NCI-H2227 (cell line): ENCODE results near the gene RELL2.

Source experiments
- DNase-seq: peaks from one replicate; lab custom pipeline; 2025; ENCODE audit not compliant: unreplicated experiment; lab: John Stamatoyannopoulos, UW

The RELL2 gene

DNA sequence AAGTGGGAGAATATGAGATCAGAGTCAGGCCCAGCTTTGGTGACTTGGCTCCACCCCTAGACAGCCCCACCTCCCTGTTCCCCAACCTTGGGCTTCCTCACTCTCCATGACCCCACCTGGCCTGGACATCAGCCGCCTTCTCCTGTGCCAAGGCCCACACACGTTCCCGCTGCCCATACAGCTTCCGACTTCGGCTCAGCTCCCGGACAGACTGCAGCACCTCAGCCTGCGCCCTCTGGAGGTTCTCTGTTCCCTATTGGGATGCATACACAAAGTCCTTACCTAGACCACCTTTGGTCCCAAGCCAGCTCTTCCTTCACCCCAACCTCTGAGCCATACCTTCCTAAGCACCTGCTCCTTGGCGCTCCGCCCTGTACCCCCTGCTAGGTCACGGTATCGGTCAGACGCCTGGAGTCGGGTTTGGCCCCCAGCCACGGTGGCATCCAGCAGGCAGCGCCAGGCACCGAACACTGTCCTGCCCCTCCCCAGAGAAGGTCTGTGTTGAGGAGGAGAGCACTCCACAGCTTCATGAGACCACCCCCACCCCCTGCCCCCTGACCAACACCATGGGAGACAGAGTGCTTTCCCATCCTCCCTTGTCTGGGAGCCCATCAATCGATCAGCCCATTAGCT lies 12.4 kb downstream of the RELL2 start:
- DNase-seq, result peak; percentile 2

DNA sequence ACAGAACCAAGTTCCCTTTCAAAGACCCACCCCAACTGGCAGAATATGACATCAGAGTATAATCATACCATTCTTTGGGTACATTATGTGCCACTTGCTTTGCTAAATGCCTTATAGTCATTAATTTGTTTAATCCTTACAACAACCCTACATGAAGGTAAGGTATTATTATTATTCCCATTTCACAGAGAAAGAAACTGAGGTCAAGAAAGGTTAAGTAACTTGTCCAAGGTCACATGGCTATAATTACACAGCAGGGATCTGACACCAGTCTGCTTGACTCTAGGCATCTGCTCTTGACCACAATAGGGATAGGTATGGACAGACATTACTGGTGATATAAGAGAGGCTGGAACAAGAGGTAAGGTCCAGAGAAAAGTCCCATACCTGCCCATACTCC lies 13.2 kb downstream of the RELL2 start:
- DNase-seq, result no peak

DNA sequence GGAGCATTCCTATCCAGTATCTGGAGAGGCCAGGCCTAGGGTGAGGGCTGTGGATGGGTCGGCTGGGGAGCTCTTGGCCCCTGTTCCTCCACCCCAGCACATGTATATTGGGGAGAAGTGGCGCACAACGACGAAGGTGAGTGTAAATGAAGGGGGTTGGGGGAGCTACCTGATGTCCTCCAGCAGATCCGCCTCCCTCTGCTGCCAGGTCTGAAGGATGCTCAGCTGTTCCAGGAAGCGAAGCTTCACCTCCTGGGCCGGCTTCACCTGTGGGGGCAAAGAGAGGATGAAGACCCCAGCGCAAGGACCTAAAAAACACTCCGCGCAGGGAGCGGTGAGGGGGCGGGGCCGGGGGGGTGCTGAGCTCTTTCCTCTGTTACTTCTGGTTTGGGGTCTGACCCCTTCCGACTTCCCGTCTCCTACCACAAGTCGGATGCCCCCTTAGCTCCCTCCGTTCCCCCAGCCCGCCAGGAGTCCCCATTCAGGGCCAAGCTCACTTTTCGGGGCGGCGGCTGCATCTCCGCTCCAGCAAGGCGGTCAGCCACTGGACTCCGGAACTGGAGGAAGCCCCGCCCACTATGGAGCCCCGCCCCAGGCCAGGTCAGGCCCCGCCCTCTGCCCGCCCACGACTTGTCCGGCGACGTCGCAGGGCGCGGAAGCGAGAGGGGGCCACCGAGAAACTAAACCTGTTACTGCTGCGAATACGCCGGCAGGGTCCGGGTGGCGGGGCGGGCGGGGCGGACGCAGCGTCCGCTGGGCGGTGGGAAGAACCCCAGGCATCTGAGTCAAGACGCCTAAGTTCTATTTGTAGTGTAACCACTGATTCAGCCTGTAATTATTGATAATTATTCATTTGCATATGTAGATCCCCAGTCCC lies 14.3 kb downstream of the RELL2 start, which contains the start of gene FCHSD1:
Gene FCHSD1, minus strand, starts transcription at position 568 of the 877 bp plus-strand sequence. Its CDS starts 50 bp downstream, at position 518.
- peak; percentile 78 for DNase-seq

DNA sequence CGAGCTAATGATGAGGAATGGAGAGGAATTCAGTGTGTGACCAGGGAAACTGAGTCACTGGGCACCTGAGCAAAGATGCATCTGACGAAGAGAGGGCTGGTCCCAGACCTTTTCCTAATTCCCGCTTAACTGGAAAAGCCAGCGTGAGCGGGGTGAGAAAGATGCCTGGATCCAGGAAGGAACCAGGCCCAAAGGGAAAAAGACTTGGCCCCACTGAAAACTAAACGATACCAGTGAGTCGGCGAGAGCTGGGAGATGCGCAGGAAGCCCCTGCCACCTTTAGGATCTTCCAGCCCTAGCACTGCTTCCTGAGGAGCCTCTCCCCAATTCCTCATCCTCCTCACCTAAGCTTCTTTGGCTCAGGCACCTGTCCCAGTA lies 14.9 kb downstream of the RELL2 start:
- DNase-seq, result no peak

DNA sequence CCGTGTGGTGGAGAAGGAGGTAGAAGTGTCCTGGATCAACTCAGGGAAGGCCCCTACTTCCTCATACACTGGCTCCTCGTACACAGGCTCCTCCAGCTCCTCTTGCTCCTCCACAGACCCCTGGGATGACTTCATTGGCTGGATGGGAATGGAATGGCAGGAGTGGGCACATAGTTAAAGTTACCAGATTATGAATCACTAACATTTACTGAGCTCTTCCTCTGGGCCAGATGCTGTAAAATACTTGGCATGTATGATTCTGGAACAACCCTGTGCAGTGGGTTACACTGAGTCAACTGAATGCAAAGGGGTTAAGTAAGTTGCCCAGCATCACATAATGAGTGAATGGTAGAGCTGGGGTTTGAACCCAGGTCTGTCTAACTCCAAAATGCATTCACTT lies 17.5 kb downstream of the RELL2 start:
- DNase-seq, result no peak

DNA sequence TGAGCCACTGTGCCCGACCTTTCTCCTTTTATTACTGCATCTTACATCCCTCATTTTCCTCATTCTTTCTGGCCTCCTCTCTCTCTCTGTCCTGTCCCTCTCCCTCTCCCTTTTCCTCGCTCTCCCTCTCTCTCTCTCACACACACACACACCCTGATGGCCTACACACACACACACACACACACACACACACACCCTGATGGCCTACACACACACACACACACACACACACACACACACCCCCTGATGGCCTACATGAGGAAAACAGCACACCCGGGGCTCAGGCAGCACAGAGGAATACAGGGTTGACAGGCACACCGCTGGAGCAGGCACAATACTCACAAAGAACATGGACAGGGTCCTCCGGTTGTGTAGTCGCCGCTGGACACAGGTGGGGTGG lies 18.2 kb downstream of the RELL2 start:
- DNase-seq, result no peak

DNA sequence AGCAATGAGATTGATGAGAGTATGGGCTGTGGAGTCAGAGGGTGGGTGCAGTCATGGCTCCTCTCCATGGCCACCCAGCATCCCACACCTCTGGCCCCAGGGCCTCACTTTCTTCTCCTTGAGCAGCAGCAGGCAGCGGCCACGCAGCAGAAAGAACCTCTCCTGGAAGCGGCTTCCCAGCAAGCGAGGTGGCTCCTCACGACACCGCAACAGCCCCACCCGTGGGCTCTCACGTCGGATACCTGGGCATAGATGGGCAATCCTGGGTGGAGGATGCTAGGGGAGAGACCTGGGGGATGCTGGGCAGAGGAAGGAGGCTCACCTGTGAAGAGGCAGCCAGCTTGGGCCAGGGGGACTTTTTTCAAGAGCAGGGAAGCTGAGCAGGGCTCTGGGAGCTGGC lies 19.6 kb downstream of the RELL2 start:
- DNase-seq, result no peak

DNA sequence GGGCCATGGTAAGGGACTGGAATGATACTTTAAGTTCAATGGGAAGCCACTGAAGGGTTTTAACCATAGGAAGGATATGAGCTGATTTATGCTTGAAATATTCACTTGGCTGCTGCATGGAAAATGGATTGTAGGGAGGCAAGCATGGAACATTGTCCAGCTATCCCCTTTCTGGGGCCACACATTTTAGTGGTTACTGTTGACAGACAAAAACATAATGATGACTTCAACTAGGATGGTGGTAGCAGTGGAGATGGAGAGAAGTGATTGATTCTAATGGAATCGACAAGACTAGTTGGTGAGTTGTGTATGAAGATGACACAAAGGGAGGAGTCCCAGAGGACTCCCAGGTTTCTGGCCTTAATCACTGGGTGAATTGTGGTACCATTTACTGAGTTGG lies 20.6 kb downstream of the RELL2 start:
- no peak for DNase-seq

DNA sequence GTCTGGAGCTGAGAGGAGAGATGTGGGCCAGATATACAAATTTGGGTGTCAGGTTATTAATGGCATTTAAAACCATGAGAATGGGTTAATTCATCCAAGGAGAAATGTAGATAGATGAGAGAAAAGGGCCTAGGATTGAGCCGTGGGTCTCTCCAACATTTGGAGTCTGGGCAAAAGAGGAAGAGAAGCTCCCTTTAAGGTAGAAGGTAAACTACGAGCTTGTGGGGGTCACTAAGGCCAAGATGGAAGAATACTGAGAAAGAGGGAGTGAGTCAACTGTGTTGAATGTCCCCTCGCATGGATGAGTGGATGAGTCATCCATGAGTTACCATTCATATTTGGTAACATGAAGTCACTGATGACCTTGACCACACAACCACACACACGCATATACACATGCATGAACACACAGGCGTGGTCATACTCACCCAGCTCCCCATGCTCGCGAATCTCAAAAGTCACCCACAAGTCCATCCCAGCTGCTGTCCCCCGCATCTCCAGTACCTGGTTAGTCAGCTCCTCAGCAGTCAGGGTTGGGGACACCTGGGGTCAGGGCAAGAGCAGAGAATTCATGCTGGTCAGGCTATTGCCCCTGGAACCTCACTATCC lies 21.2 kb downstream of the RELL2 start:
- DNase-seq, result no peak

DNA sequence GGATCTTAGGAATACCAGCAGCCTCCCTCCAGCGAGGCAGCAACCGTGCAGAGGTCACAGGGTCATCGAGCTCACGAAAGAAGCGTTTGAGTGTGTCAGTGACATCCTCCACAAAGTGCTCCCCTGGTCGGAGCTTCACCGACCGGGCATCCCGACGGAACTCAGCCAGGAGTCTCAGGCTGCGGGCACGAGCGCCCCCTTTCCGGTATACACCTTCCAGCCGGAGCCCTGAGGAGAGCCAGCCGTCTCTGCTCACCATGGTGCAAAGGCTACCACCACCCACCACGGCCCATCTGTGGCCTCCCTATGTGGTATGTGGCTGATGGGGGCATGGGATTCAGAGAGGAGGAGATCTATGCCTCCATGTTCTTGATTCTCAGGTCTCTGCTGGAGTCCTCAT lies 25.2 kb downstream of the RELL2 start:
- DNase-seq, result no peak

DNA sequence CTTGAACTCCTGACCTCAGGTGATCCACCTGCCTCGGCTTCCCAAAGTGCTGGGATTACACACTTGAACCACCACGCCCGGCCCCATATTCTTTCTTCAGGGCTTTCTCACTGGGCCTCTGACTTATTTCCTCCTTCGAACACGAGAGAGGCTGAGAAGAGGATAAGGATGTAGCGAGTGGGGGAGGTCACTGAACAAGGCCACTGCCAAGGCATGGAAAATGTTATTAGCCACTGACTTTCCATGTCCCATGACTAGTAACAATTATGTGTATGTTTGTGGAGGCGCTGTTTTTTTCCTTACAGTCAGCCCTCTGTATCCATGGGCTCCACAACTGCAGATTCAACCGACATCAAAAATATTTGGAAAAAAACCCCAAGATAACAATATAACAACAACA lies 26.7 kb downstream of the RELL2 start:
- no peak for DNase-seq

DNA sequence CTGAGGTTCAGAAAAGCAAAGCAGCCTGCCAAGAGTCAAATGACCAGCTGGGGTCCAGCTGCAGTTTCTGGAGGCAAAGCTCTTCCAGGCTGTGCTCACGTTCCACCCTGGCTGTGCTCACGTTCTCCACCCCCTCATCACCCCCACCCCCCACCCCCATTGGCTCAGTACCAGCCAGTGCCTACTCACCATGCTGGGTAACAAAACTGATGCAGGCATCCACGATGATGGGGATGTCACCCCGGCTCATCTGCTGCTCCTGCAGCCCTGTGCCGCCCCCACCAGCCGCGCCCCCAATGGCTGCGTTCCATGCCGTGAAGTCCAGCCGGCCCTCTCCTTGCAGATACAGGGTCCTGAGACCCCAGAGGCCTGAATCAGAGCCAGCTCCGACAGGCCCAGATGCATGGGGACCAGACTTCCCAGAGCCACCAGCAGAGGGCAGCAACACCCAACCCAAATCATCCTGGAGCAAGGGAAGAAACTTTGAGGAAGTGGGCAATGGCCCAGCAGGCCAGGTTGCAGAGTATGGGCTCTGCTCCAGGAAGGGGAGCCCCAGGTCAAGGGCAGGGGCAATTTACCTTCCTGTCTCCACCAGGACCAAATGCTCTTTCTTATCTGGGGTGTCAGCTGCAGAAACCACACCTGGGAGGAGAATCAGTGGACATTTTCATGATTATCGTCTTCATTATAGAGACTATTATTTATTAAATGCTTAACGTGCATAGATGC lies 28.1 kb downstream of the RELL2 start:
- peak; percentile 64 for DNase-seq

DNA sequence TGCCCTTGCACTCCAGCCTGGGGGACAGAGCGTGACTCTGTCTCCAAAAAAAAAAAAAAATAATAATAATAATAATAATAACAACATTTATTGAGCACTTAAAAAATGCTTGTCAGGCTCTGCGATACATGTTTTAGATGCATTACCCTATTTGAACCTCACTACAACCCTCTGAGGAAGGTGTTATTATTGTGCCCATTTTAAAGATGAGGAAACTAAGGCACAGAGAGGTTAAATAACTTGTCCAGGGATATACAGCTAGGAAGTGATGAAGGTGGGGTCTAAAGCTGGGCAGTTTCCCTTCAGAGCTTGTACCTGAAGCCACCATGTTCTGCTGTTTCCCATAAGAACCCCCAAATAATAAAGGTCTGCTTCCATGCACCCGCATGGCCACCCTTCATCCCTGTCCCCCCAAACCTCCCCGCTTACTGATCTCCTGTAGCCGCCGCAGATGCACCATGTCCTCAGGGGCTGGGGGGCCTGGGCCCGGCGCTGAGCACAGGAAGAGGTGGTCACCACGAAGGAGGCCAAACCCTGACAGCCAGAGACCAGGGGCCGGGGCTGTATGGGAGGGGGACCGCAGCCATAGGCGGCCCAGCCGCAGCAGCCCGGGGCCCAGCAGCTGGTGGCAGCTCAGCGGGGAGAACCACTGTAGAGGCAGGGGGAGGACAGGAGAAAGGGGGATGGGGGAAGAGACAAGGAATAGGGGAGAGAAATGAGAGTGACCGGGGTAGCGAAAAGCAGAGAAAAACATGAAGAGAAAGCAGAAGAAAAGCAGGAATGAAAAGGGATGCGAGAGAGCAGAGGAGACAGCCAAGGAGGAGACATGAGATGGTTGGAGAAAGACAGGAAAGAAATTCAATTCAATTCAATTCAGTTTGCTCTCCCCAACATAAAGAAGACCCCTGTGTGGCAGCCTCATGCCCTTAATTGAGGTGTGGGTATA lies 29.5 kb downstream of the RELL2 start:
- no peak for DNase-seq

DNA sequence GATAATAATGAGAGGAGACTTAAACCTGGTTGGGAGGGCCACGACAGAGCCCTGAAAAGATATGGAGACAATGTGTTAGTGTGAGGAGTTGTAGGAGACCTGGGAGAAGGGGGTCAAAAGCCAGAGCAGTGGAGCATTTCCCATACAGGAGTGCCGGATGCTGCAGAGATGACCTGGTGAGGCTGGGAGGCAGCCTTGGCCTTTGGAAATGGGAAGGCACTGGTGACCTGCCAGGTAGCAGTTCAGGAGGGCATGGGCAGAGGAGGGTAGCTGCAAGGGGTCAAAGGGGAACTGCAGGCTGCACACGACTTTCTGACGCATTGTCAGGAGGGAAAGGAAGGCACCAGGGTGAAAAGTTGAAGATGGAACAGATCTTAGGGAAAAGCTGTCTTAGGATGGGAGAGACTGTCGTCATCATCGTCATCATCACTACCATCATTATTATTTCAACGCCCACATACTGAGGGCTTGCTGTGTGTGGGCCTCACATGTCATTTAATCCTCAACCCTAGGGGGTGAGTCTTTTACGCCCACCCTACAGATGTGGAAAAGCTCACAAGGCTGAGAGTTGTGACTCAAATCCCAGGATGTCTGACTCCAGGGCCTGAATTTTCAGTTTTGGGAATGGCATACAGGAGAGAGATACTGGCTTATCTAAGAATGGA lies 31.9 kb downstream of the RELL2 start:
- DNase-seq, result no peak

DNA sequence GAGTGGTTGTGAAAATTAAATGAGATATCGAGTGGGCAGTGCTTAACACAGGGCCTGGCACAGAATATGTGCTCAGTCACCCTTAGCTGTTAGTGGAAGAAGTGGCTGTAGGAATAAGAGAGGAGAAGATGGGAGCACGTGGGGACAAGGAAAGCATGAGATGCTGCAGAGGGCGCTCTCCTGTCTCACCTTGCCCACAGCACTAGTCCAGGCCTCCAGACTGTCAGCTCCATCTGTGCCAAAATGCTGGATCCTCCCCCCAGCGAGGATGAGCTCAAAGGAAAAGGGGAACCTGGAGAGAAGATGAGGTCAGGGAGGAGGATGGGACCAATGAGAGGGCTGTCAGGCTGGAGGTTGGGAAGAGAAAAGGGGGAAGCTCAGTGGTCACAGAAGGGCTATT lies 32.7 kb downstream of the RELL2 start:
- no peak for DNase-seq

DNA sequence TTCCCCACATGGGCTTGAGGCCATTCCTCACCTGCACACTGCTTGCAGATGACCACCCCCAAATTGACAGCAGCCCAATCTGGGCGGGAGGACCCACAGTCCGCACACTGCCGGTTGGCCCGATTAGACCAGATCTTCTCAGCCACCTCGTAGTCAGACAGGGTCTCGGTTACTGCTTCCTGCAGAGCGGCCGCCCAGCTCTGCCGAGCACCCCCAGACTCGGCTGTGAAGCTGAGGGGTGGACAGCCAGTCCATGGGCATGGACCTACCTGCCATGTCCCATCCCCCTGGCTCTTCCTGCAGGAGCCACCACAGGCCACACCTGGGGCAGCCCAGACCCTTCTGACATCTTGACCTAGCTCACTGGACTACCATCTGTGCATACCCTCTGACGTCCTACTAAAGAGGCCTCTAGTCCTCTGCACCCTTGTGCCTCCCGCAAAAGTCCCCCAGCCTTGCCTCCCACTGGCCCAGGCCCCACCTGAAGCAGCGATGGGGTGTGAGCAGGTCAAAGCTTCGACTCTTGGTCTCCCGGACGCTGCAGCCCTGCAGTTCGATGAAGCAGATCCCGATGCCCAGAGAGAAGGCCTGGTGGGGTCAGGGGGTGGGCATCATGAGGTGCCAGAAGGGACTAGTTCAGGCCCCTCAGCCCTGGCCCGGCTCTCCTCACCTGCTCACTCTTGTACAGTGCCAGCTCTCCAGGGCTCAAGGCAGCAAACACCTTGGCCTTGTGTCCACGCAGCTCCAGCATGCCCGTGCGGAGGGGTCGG lies 35.5 kb downstream of the RELL2 start:
- DNase-seq, result no peak

DNA sequence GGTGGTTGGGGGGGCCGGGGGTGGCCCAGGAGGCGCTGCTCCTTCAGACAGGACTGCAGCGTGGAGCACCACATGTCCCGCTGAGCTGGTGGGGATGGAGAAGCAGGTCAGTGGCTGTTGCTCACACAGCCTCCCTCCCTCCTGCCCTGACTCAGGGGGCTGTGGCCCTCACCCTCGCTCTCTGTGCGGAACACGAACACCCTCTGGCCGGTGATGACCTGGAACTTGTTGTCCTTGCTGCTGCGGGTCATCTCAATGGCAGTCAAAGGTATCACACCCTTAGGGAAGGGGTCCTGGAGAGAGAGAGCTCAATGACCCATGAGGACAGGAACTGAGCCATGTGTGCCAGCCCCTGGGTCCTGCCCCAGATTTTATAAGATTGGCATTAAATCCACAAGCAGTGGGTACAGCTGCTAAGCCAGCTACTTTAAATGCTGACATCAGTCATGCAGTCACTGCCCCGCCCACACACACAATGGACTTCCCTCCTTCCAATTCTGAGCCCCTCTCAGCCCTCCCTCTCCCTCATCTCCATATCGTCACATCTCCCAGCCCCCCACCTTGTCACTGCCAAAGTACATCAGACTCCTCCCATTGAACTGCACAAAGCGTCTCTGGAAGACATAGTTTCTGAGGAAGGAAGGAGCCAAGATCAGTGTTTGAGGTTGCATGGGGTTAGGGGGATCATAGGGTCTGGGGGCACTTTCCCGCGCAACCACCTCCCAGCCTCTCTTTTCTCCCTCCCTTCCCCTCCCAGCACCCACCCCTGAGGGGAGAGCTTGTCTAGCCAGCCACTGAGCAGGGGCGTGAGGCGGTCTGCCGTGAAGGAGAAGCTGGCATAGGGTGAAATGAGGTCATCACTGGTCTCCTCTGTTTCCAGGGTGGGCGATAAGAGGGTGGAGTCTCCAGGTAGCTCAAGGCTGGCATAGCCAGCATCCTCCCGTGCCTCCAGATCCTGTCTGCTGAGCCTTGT lies 36.3 kb downstream of the RELL2 start:
- peak; percentile 74 for DNase-seq

DNA sequence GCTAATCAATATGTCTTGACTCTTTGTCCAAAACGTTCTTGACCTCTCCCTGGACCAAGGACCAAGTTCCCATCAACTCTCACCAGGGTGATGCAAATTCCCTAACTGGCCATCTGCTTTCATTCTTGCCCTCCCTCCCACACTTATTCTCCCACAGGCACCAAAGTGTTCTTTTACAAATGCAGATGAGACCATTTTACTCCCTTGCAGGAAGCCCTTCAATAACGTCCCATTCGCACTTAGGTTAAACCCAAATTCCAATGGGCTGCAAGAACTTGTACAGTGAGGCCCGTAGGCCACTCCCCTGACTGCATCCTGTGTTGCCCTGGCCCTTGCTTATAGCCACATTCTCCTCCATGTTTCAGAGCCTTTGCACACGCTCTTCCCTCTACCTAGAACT lies 38.0 kb downstream of the RELL2 start:
- DNase-seq, result no peak
